Measurements from ENCODE around the gene RPL29. TPM values are rescaled to one million over a fixed set of nuclear protein-coding genes. Genes with fewer than 3 reads are reported as not detected.

The RPL29 gene
- total and polyA plus RNA-seq, 2 of the 4 experiments (the other 2 are of a cell fraction), result 2,081 to 2,126 TPM

GRCh38 chr3:51986010-51986947, 9.4 kb downstream of the RPL29 start:
- Histone ChIP-seq H4K8ac (ENCODE audit: low read depth in 2 of 2, low read length in 2 of 2) (no peak overlapping the region), H3K56ac (ENCODE audit: extremely low read depth, insufficient read depth, low read length) (no peak overlapping the region), H2AK5ac (ENCODE audit: low read depth, low read length) (no peak overlapping the region), H3K23ac (ENCODE audit: low read depth, low read length) (no peak overlapping the region), H2AK9ac (replicated peaks; ENCODE audit: low read depth, low read length, poor library complexity) (no peak overlapping the region), H3K9me1 (ENCODE audit: insufficient read depth, low read length) (peaks cover 10% of the 10 kb centered on the region), H3K9ac (ENCODE audit: low read depth, low read length) (no peak overlapping the region), H3K14ac (replicated peaks; ENCODE audit: low read depth, low read length) (no peak overlapping the region), H3K18ac (ENCODE audit: low read depth, low read length) (no peak overlapping the region), H3K4me2 (ENCODE audit: low read depth, low read length) (no peak overlapping the region), H2AFZ (replicated peaks; ENCODE audit: low read length, poor library complexity) (no peak overlapping the region), H4K91ac (ENCODE audit: insufficient read depth, low read depth, low read length) (no peak overlapping the region), H3K36me3 (ENCODE audit: control insufficient read depth, insufficient read depth, low read length) (peaks cover 3% of the 10 kb centered on the region; the same call in 1 of the 2 replicates), H2BK15ac (ENCODE audit: low read depth, low read length) (no peak overlapping the region), H4K20me1 (ENCODE audit: insufficient read depth, low read length) (peaks cover 4% of the 10 kb centered on the region), H3K27ac (ENCODE audit: insufficient read depth, low read length) (no peak overlapping the region), H3K4me1 (ENCODE audit: control insufficient read depth, insufficient read depth, low read length) (peaks cover 17% of the 10 kb centered on the region), H3K79me1 (ENCODE audit: low read depth in 1 of 2, low read length in 2 of 2) (peaks cover 5 to 46% of the 10 kb centered on the region in 2 experiments; a peak in 3 of 4 replicates), H2BK120ac (ENCODE audit: low read depth, low read length) (no peak overlapping the region), H2BK20ac (ENCODE audit: low read depth, low read length) (no peak overlapping the region), H4K5ac (ENCODE audit: low read depth, low read length) (no peak overlapping the region), H3K9me3 (ENCODE audit: control insufficient read depth, insufficient read depth, low read length) (no peaks in the 10 kb centered on the region), H3K27me3 (ENCODE audit: control insufficient read depth, insufficient read depth, low read length) (no peaks in the 10 kb centered on the region), H3K4me3 (ENCODE audit: insufficient read depth, low read depth, low read length) (no peak overlapping the region), H3K4ac (ENCODE audit: low read depth, low read length) (no peak overlapping the region), H2BK5ac (ENCODE audit: low read depth, low read length, poor library complexity, severe bottlenecking) (no peak overlapping the region)
- WGBS, 2 experiments (ENCODE audit: extremely low coverage in 2 of 2, insufficient read length in 1 of 2), result 100% methylated on average over 2 of the region's 12 CpGs; no CpG with 5 or more reads in 1 of the 2 experiments
- DNase-seq, result no peak
- in situ Hi-C loops (cut with MboI; ENCODE audit: low sequenced_read_pairs), result no loop called here
- POLR2A ChIA-PET (ENCODE audit: unreplicated experiment), result interaction anchor here (1.0 kb wide), 1 partner anchor 10 kb away, joined by 6 read pairs; the partner anchor contains the start of gene RPL29
- no peak for ATAC-seq (ENCODE audit: low read depth)
- dilution Hi-C loops (cut with HindIII; ENCODE audit: low sequenced_read_pairs, unreplicated experiment), result no loop called here
- CTCF ChIA-PET, result no interaction called here
- intact Hi-C loops (cut with micrococcal nuclease), result no loop called here
- no TSS peak for BruUV-seq (replicated peaks)
- no peak for TF ChIP-seq ELK1 (IDR thresholded peaks at IDR 0.05; ENCODE audit: borderline replicate concordance, low read depth, low read length)
- TF ChIP-seq, protein P1, sequence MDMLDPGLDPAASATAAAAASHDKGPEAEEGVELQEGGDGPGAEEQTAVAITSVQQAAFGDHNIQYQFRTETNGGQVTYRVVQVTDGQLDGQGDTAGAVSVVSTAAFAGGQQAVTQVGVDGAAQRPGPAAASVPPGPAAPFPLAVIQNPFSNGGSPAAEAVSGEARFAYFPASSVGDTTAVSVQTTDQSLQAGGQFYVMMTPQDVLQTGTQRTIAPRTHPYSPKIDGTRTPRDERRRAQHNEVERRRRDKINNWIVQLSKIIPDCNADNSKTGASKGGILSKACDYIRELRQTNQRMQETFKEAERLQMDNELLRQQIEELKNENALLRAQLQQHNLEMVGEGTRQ (IDR thresholded peaks at IDR 0.05; ENCODE audit: low read depth, low read length), result no peak
- TF ChIP-seq, protein P2, sequence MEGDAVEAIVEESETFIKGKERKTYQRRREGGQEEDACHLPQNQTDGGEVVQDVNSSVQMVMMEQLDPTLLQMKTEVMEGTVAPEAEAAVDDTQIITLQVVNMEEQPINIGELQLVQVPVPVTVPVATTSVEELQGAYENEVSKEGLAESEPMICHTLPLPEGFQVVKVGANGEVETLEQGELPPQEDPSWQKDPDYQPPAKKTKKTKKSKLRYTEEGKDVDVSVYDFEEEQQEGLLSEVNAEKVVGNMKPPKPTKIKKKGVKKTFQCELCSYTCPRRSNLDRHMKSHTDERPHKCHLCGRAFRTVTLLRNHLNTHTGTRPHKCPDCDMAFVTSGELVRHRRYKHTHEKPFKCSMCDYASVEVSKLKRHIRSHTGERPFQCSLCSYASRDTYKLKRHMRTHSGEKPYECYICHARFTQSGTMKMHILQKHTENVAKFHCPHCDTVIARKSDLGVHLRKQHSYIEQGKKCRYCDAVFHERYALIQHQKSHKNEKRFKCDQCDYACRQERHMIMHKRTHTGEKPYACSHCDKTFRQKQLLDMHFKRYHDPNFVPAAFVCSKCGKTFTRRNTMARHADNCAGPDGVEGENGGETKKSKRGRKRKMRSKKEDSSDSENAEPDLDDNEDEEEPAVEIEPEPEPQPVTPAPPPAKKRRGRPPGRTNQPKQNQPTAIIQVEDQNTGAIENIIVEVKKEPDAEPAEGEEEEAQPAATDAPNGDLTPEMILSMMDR (conservative IDR thresholded peaks at IDR 0.05; ENCODE audit: low read depth, low read length), result no peak
- TF ChIP-seq RCOR1 (IDR thresholded peaks at IDR 0.05; ENCODE audit: insufficient replicate concordance, low read length), result no peak
- no peak for TF ChIP-seq BHLHE40 (IDR thresholded peaks at IDR 0.05; ENCODE audit: low read depth, low read length)
- TF ChIP-seq FOS (IDR thresholded peaks at IDR 0.05; ENCODE audit: low read depth, low read length), result no peak
- no peak for TF ChIP-seq MAZ (IDR thresholded peaks at IDR 0.05; ENCODE audit: borderline replicate concordance, low read depth, low read length)
- TF ChIP-seq CEBPB (IDR thresholded peaks at IDR 0.05; ENCODE audit: low read depth, low read length), result no peak
- TF ChIP-seq MXI1 (IDR thresholded peaks at IDR 0.05; ENCODE audit: borderline replicate concordance, low read depth, low read length), result no peak
- no peak for TF ChIP-seq POLR2A (IDR thresholded peaks at IDR 0.05; ENCODE audit: low read depth, low read length)
- no peak for TF ChIP-seq SMC3 (IDR thresholded peaks at IDR 0.05; ENCODE audit: low read depth, low read length)
- no peak for TF ChIP-seq NFE2L2 (IDR thresholded peaks at IDR 0.05; ENCODE audit: low read depth, low read length)
- no peak for TF ChIP-seq RFX5 (IDR thresholded peaks at IDR 0.05; ENCODE audit: low read depth, low read length)
- TF ChIP-seq CHD1 (IDR thresholded peaks at IDR 0.05; ENCODE audit: low read depth, low read length), result no peak

All from IMR-90 (cell line).